OCI-LY1 (cell line): Measurements from ENCODE around the gene SH3PXD2A.
A peak's percentile ranks its signal among the peaks of the same experiment; 100 is the strongest.

Experiments
- H2AFZ ChIP-seq: fragments of 200-600 bp; sonication (generic), shearing (Covaris generic); 2 replicates; pipeline ENCODE4 v1.6.0; 2014; ENCODE audit warnings: antibody characterized with exemption, mild to moderate bottlenecking, low read length
- H3F3A ChIP-seq: fragments of 200-600 bp; sonication (generic), shearing (Covaris generic); 2 replicates; pipeline ENCODE4 v1.6.0; 2014; ENCODE audit warnings: mild to moderate bottlenecking, antibody characterized with exemption, low read length, moderate library complexity; ENCODE audit not compliant: insufficient read depth
- H3K27ac ChIP-seq: fragments of 200-600 bp; sonication (generic); 2 replicates; pipeline ENCODE4 v1.5.1; 2014; ENCODE audit warnings: low read length, mixed run types, mild to moderate bottlenecking, low read depth; ENCODE audit not compliant: poor library complexity, severe bottlenecking
- H3K27me3 ChIP-seq: fragments of 200-600 bp; sonication (generic); 2 replicates; pipeline ENCODE4 v1.6.0; 2014; ENCODE audit warnings: antibody characterized with exemption, mild to moderate bottlenecking, low read length, moderate library complexity; ENCODE audit not compliant: insufficient read depth
- H3K36me3 ChIP-seq: fragments of 200-600 bp; sonication (generic); 2 replicates; pipeline ENCODE4 v1.6.1; 2014; ENCODE audit warnings: mild to moderate bottlenecking, antibody characterized with exemption, low read length, moderate library complexity, mixed read lengths; ENCODE audit not compliant: insufficient read depth
- H3K4me1 ChIP-seq: fragments of 200-600 bp; sonication (generic); 2 replicates; pipeline ENCODE4 v1.5.1; 2014; ENCODE audit warnings: mild to moderate bottlenecking, low read length, moderate library complexity; ENCODE audit not compliant: insufficient read depth, severe bottlenecking
- H3K4me2 ChIP-seq: fragments of 200-600 bp; sonication (generic), shearing (Covaris generic); 2 replicates; pipeline ENCODE4 v1.6.1; 2014; ENCODE audit warnings: low read length
- H3K4me3 ChIP-seq: fragments of 200-600 bp; sonication (generic); 2 replicates; pipeline ENCODE4 v1.5.1; 2014; ENCODE audit warnings: low read length, low read depth, mild to moderate bottlenecking, mixed read lengths; ENCODE audit not compliant: poor library complexity, severe bottlenecking
- H3K79me2 ChIP-seq: fragments of 200-600 bp; shearing (Covaris generic); 2 replicates; pipeline ENCODE4 v1.6.1; 2016; ENCODE audit warnings: mixed run types, low read length, mixed read lengths; ENCODE audit not compliant: insufficient read depth
- H3K9ac ChIP-seq: fragments of 200-600 bp; sonication (generic), shearing (Covaris generic); 2 replicates; pipeline ENCODE4 v1.6.1; 2014; ENCODE audit warnings: mild to moderate bottlenecking, low read length, mixed read lengths
- H3K9me2 ChIP-seq: fragments of 200-600 bp; sonication (generic), shearing (Covaris generic); 2 replicates; pipeline ENCODE4 v1.6.1; 2014; ENCODE audit warnings: low read depth, mild to moderate bottlenecking, low read length, mixed read lengths
- H3K9me3 ChIP-seq: fragments of 200-600 bp; shearing (Covaris generic); 2 replicates; pipeline ENCODE4 v1.6.1; 2014; ENCODE audit warnings: low read length, mixed read lengths
- H4K20me1 ChIP-seq: fragments of 200-600 bp; sonication (generic), shearing (Covaris generic); 2 replicates; pipeline ENCODE4 v1.6.0; 2016; ENCODE audit warnings: mild to moderate bottlenecking, low read length; ENCODE audit not compliant: insufficient read depth
- EZH2 ChIP-seq: fragments of 200-600 bp; sonication (generic), shearing (Covaris generic); IDR thresholded peaks from 2 replicates; pipeline ENCODE4 v1.8.0; 2017; ENCODE audit warnings: borderline replicate concordance, mixed run types, mild to moderate bottlenecking, antibody characterized with exemption, low read length, moderate library complexity, mixed read lengths
- TF ChIP-seq, protein P1 (sequence below): fragments of 200-600 bp; sonication (generic), shearing (Covaris generic); IDR thresholded peaks from 2 replicates; pipeline ENCODE4 v1.5.1; 2017; ENCODE audit warnings: mild to moderate bottlenecking, antibody characterized with exemption, low read length, moderate library complexity, mixed read lengths

Gene SH3PXD2A

DNA sequence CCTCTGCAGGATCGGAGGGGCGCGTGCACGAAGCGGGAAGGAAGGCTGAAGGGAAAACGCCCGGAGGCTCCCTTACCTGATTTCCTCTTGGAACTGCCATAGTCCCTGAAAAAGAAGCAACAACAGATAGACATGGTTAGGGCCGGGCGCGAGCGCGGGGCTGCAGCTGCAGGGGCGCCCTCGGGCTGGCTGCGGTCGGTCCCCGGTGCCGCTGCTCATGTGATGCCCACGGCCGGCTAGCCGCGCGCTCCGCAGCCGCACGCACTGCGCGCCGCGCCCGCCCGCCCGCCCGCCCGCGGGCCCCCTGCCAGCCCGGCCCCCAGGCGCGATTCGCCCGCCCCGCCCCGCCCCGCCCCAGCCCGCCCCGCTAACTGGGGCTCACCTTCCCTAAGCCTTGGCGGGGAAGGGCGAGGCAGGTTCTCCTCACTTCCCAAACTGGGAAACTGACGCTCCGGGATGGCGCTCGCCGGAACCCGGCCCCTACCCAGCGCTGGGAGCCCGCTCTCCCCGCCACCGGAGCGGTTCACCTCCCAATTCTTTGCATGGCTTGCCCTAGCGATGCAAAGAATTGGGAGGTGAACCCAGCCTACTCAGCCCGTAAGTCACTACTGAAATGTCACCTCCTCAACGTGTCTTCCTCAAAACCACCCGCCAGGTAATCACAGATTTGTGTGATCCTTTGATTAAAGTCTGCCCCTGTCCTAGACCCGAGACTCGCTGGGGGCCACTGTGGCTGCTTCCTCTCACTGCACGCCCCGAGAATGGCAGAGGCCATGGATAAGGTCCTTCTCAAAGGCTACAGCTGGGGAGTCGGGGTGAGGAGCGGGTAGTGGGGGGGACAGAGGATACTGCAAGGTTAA is 162.2 kb downstream of the SH3PXD2A start:
- Histone ChIP-seq H3K9ac (peak overlapping the region; percentile 40; the same call in 1 of the 2 replicates), H3F3A (no peaks in the 10 kb centered on the region), H3K9me3 (no peaks in the 10 kb centered on the region), H2AFZ (no peak overlapping the region), H3K4me3 (peak overlapping the region; percentile 62), H3K79me2 (no peaks in the 10 kb centered on the region), H4K20me1 (no peaks in the 10 kb centered on the region), H3K4me2 (peak overlapping the region; percentile 87), H3K36me3 (no peaks in the 10 kb centered on the region), H3K4me1 (peaks cover 35% of the 10 kb centered on the region), H3K27me3 (no peaks in the 10 kb centered on the region), H3K9me2 (no peaks in the 10 kb centered on the region), H3K27ac (no peak overlapping the region)
- TF ChIP-seq, protein P1, sequence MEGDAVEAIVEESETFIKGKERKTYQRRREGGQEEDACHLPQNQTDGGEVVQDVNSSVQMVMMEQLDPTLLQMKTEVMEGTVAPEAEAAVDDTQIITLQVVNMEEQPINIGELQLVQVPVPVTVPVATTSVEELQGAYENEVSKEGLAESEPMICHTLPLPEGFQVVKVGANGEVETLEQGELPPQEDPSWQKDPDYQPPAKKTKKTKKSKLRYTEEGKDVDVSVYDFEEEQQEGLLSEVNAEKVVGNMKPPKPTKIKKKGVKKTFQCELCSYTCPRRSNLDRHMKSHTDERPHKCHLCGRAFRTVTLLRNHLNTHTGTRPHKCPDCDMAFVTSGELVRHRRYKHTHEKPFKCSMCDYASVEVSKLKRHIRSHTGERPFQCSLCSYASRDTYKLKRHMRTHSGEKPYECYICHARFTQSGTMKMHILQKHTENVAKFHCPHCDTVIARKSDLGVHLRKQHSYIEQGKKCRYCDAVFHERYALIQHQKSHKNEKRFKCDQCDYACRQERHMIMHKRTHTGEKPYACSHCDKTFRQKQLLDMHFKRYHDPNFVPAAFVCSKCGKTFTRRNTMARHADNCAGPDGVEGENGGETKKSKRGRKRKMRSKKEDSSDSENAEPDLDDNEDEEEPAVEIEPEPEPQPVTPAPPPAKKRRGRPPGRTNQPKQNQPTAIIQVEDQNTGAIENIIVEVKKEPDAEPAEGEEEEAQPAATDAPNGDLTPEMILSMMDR, result no peak
- TF ChIP-seq EZH2, result no peak

DNA sequence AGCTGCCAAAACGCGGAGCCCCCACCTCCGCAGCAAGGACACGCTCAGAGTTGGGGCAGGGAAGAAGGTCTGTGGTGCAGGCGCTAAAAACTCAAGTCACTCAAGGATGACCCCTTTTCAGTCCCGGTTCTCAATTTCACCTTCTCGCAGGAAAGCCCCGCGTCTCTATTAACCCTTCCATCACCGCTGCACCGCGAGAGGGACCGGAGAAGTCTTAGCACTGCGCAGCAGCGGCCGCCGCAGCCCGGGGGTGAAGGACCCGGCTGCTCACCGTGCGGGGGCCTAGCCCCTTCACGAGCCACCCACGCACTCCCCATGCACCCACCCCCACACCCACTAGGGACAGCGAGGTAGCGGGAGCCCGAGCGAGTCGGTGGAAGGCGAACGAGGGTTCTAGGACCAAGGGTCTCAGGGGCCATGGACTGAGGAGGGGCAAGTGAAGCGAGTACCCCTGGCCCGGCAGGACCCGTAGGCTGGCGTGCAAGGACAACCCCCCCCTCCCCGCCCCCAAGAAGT is 162.9 kb downstream of the SH3PXD2A start:
- H3K4me3 ChIP-seq, result peak overlapping the region; percentile 62
- H4K20me1 ChIP-seq, result no peaks in the 10 kb centered on the region
- no peaks in the 10 kb centered on the region for H3K36me3 ChIP-seq
- no peak overlapping the region for H3K27ac ChIP-seq
- no peak overlapping the region for H2AFZ ChIP-seq
- H3K79me2 ChIP-seq, result no peaks in the 10 kb centered on the region
- H3K4me1 ChIP-seq, result peaks cover 35% of the 10 kb centered on the region
- peak overlapping the region; percentile 40; the same call in 1 of the 2 replicates for H3K9ac ChIP-seq
- H3K9me2 ChIP-seq, result no peaks in the 10 kb centered on the region
- TF ChIP-seq EZH2, result no peak
- TF ChIP-seq, protein P1, result no peak
- H3K27me3 ChIP-seq, result no peaks in the 10 kb centered on the region
- H3K9me3 ChIP-seq, result no peaks in the 10 kb centered on the region
- H3K4me2 ChIP-seq, result peak overlapping the region; percentile 72
- no peaks in the 10 kb centered on the region for H3F3A ChIP-seq

DNA sequence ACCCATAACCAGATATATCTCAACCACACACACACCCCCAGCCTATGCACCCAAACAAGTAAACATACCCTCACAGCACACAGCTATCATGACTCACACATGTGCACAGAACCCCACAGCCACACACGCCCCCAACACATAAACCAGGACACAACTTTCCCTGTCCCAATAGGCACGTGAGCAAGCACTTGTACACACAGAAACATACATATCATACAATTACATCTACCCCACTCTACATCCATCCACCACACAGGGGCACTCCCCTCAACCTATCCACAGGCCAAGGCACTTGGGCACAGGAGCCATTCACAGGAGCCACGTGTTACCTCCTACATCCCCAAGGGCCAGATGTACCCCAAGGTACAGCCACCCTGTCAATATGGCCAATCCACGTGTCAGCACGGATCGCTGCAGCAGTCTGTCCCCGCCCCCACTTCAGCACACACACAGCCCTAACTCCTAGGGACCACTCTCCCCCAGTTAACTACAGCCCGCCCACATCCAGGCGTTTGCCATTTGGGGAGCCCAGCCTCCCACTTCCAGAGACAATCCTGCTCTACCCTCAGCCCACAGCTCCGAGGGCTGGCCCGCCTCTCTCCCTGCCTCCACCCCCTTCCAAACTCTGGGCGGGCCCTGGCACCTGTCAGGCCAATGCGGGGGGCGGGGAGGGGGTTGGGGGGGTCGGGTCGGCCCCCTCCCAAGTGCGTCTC is 163.5 kb downstream of the SH3PXD2A start:
- Histone ChIP-seq H4K20me1 (no peaks in the 10 kb centered on the region), H3K9ac (no peak overlapping the region), H3K36me3 (no peaks in the 10 kb centered on the region), H3K9me2 (no peaks in the 10 kb centered on the region), H3K27me3 (no peaks in the 10 kb centered on the region), H3K4me2 (peak overlapping the region; percentile 32; the same call in 1 of the 2 replicates), H3K27ac (no peak overlapping the region), H3K4me3 (peak overlapping the region; percentile 62), H3K4me1 (peaks cover 35% of the 10 kb centered on the region), H3K79me2 (no peaks in the 10 kb centered on the region), H2AFZ (no peak overlapping the region), H3F3A (no peaks in the 10 kb centered on the region), H3K9me3 (no peaks in the 10 kb centered on the region)
- TF ChIP-seq, protein P1, result no peak
- no peak for TF ChIP-seq EZH2
